Activated T-cell treated with anti-CD3 and anti-CD28 coated beads, Interleukin-2, amount 50 U/mL, for 24 hours (primary cell): ENCODE results near the gene RPL39.
"Not testable (repeated sequence)": the region's sequence is repeated elsewhere in the genome, so short reads cannot be mapped to it uniquely, and the experiment has no call there.

Experiments used
- DNase-seq: peaks from one replicate; pipeline ENCODE4 v3.0.0-alpha.2; 2020
- H3K27ac Mint-ChIP-seq: 2 replicates; pipeline ENCODE4 v1.8.0; 2020; ENCODE audit warnings: mild to moderate bottlenecking, mixed read lengths
- H3K27me3 Mint-ChIP-seq: 2 replicates; pipeline ENCODE4 v1.8.0; 2020; ENCODE audit warnings: mixed read lengths
- H3K36me3 Mint-ChIP-seq: 2 replicates; pipeline ENCODE4 v1.8.0; 2020; ENCODE audit warnings: low read depth, mixed read lengths
- H3K4me1 Mint-ChIP-seq: 2 replicates; pipeline ENCODE4 v1.8.0; 2020; ENCODE audit warnings: low read depth, mixed read lengths
- H3K4me3 Mint-ChIP-seq: 2 replicates; pipeline ENCODE4 v1.8.0; 2020; ENCODE audit warnings: mild to moderate bottlenecking, moderate library complexity, mixed read lengths
- H3K9me3 Mint-ChIP-seq: 2 replicates; pipeline ENCODE4 v1.8.0; 2020; ENCODE audit warnings: mixed read lengths

The RPL39 gene

DNA sequence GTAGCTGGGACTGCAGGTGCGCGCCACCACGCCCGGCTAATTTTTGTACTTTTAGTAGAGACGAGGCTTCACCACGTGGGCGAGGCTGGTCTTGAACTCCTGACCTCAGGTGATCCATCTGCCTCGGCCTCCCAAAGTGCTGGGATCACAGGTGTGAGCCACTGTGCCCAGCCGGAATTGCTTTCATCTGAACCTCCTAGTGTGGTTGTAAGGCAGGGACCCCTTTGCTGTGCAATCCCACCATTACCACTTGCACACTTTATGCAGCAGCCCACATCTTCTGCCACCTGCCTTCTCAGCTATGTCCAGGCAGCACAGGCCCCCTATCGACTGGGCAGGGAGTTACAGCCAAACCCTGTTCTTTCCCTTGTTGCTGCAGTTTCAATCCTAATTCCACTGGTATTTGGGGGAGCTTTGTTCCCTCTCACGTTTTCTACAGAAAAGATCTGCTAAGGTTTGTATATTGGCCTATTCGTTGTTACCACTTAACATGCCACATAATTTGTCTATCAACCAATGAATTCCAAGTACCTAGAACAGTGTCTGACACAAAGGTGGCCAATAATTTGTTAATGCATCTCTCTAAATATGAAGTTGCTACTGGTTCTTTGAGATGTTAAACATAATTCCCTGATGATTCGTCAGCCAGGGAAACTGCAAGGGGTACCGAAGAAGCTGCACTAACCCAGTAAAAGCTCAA, 6.5 kb downstream of the RPL39 start:
- peaks cover 28% of the 10 kb centered on the region for H3K4me1 Mint-ChIP-seq
- peaks cover 8% of the 10 kb centered on the region for H3K27me3 Mint-ChIP-seq
- H3K4me3 Mint-ChIP-seq, result peak overlapping the region; percentile 43
- no peaks in the 10 kb centered on the region for H3K9me3 Mint-ChIP-seq
- H3K36me3 Mint-ChIP-seq, result peaks cover 80% of the 10 kb centered on the region
- H3K27ac Mint-ChIP-seq, result peak overlapping the region; percentile 81
- DNase-seq, result peak; percentile 68

DNA sequence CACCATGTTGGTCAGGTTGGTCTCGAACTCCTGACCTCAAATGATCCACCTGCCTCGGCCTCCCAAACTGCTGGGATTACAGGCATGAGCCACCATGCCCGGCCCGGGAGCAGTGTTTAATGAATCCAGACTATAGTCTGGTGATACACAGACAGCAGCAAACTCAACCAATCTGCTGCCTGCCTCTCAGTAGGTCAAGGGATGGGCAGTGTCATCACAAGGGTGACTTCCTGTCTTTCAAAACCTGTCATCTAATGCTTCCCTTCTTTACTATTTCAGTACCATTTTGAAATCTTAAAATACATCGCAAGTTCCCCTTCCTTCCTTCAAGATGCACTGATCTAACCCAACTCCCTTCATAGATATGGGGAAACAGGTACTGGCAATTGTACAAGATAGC, 8.4 kb downstream of the RPL39 start:
- Mint-ChIP-seq H3K36me3 (peaks cover 66% of the 10 kb centered on the region), H3K27me3 (peaks cover 3% of the 10 kb centered on the region), H3K9me3 (no peaks in the 10 kb centered on the region), H3K4me3 (no peak overlapping the region), H3K4me1 (peaks cover 22% of the 10 kb centered on the region), H3K27ac (peak overlapping the region; percentile 47)
- DNase-seq, result no peak

DNA sequence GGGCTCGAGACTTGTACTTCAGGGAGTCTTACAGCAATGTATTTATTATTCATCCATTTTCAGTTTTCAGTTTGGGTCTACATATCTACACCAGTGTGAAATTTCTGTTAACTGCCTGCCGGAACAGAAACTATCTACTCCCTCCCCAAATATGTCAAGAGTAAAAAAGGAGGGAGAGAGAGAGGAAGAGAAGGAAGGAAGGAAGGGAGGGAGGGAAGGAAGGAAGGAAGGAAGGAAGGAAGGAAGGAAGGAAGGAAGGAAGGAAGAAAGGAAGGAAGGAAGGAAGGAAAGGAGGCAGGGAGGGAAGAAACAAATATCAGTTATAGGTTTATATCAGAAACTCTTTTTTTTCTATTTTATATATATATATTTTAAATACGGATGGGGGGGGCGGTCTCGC, 12.6 kb downstream of the RPL39 start:
- Mint-ChIP-seq H3K36me3 (peaks cover 31% of the 10 kb centered on the region), H3K27me3 (peaks cover 5% of the 10 kb centered on the region), H3K9me3 (no peaks in the 10 kb centered on the region), H3K27ac (no peak overlapping the region), H3K4me3 (no peak overlapping the region), H3K4me1 (no peaks in the 10 kb centered on the region)
- DNase-seq, result no peak

DNA sequence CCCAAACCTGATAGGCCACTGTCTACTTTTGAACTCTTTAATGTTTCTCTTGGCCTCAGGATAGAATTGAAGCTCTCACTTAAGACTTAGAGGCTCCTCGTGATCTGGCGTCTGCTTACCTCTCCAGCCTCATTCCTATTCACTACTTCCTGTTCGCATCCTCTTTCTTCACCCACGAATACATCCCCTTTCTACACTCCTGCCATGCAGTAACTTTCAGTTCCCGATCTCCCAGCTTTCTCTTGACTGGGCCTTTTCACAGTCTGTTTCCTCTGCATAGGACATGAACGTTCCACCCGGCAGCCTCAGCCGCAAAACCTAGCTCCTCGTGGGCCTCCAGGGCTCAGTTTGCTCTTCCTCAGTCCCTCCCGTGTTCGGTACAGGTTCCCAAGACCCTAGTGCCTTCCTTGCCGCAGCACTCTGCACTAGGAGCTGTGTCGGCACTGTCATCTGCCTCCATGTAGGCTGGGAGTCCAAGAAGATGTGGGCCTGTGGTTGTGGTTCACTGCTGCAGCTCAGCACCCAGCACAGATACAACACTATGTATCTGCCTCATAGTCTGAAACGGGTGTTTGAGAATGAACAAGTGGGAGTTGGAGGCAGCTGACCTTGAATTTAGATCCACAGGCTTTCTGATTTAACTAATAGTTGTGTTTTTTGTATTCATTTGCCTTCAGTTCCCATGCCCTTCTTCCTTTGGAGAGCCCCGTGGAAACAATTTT, 15.8 kb downstream of the RPL39 start:
- peaks cover 5% of the 10 kb centered on the region for H3K36me3 Mint-ChIP-seq
- peaks cover 9% of the 10 kb centered on the region for H3K27me3 Mint-ChIP-seq
- H3K4me3 Mint-ChIP-seq, result no peak overlapping the region
- DNase-seq, result no peak
- no peaks in the 10 kb centered on the region for H3K4me1 Mint-ChIP-seq
- H3K27ac Mint-ChIP-seq, result peak overlapping the region; percentile 4
- H3K9me3 Mint-ChIP-seq, result no peaks in the 10 kb centered on the region

DNA sequence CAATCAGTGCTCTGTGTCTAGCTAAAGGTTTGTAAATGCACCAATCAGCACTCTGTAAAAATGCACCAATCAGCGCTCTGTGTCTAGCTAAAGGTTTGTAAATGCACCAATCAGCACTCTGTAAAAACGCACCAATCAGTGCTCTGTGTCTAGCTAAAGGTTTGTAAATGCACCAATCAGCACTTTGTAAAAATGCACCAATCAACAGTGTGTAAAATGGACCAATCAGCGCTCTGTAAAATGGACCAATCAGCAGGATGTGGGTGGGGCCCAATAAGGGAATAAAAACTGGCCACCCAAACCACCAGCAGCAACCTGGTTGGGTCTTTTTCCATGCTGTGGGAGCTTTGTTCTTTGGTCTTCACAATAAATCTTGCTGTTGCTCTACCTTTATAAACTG, 22.0 kb downstream of the RPL39 start:
- not testable (repeated sequence) for DNase-seq, H3K27ac Mint-ChIP-seq, H3K27me3 Mint-ChIP-seq, H3K4me3 Mint-ChIP-seq, H3K4me1 Mint-ChIP-seq, H3K9me3 Mint-ChIP-seq
- peaks cover 12% of the 10 kb centered on the region for H3K36me3 Mint-ChIP-seq

DNA sequence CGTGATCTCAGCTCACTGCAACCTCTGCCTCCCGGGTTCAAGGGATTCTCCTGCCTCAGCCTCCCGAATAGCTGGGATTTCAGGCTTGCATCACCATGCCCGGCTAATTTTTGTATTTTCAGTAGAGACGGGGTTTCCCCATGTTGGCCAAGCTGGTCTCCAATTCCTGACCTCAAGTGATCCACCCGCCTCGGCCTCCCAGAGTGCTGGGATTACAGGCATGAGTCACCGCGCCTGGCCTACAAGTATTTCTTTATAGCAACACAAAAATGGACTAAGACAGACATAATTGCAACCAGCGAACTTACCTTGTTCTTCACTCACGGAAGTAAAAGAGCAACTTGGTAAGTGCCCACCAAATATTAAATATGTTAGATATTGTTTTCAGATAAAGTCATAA, 23.0 kb downstream of the RPL39 start:
- not testable (repeated sequence) for H3K27me3 Mint-ChIP-seq

DNA sequence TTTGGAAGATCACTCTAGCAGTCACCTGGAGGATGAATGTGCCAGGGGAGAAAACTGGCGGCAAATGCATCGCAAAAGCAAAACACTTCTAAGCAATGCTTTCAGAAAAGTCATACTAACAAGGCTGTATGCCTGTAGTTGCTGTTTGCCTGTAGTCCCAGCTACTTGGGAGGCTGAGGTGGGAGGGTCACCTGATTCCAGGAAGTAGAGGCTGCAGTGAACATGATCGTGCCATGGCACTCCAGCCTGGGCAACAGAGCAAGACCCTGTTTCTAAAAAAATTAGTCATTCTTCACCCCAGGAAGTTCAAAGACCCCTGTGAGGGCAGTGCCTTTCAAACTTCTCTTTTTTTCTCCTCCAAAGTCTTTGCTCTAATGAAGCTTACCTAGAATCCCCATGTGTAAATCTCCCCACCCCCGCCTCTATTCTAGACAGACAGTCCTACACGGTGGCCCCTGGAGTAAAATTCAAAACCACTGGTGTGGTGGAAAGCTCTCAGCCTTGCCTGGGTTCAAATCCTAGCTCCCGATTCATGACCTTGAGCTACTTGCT, 27.5 kb downstream of the RPL39 start:
- H3K4me1 Mint-ChIP-seq, result peaks cover 13% of the 10 kb centered on the region
- no peak for DNase-seq
- no peaks in the 10 kb centered on the region for H3K9me3 Mint-ChIP-seq
- H3K27ac Mint-ChIP-seq, result no peak overlapping the region
- H3K27me3 Mint-ChIP-seq, result peaks cover 8% of the 10 kb centered on the region
- peaks cover 2% of the 10 kb centered on the region for H3K36me3 Mint-ChIP-seq
- no peak overlapping the region for H3K4me3 Mint-ChIP-seq

More for the DNA sequence above, 23.0 kb downstream of the RPL39 start:
- not testable (repeated sequence) for DNase-seq, H3K27ac Mint-ChIP-seq, H3K4me3 Mint-ChIP-seq, H3K4me1 Mint-ChIP-seq, H3K9me3 Mint-ChIP-seq
- peaks cover 12% of the 10 kb centered on the region for H3K36me3 Mint-ChIP-seq

DNA sequence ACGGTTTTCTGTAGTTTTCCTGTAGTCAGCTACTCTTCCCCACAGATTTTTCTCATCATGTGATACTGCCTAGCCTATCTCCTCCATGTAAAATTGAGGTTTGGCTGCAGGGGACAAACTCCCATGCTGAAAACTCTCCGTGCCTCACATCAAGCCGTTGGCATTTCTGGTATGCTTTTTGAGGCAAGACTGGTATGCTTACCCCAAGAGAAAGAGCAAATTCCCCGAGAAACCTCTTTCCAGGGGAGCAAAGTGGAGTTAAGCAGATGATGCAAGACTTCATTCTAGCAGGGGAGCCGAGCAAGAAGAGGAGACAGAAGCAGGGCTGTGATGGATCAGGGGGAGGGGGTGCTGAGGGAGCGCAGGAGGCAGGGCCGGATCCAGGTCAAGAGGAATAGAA, 28.2 kb downstream of the RPL39 start:
- DNase-seq, result no peak
- Mint-ChIP-seq H3K27me3 (peaks cover 8% of the 10 kb centered on the region), H3K4me3 (no peak overlapping the region), H3K9me3 (no peaks in the 10 kb centered on the region), H3K36me3 (no peaks in the 10 kb centered on the region), H3K4me1 (peaks cover 13% of the 10 kb centered on the region), H3K27ac (no peak overlapping the region)

DNA sequence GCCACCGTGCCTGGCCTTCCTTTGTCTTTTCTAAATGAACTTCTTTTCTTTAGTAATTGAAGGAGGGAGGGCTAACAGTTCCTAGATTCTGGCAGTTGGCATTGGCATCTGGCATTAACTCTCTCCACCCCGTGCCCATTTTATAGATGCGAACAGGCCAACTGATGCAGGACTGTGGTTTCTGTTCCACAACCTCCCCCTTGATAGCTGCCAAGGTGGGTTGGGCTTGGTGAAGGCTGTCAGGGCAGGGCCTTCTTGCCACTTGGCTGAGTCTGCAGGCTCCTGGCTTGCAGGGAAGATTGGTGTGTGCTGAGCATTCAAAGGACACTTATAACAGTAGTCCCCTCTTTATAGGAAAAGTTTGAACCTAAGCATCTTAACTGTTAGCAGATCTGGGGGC, 28.7 kb downstream of the RPL39 start:
- no peak overlapping the region for H3K4me3 Mint-ChIP-seq
- no peak overlapping the region for H3K27ac Mint-ChIP-seq
- H3K4me1 Mint-ChIP-seq, result peaks cover 16% of the 10 kb centered on the region
- H3K27me3 Mint-ChIP-seq, result peaks cover 10% of the 10 kb centered on the region
- no peaks in the 10 kb centered on the region for H3K36me3 Mint-ChIP-seq
- no peak for DNase-seq
- no peaks in the 10 kb centered on the region for H3K9me3 Mint-ChIP-seq

DNA sequence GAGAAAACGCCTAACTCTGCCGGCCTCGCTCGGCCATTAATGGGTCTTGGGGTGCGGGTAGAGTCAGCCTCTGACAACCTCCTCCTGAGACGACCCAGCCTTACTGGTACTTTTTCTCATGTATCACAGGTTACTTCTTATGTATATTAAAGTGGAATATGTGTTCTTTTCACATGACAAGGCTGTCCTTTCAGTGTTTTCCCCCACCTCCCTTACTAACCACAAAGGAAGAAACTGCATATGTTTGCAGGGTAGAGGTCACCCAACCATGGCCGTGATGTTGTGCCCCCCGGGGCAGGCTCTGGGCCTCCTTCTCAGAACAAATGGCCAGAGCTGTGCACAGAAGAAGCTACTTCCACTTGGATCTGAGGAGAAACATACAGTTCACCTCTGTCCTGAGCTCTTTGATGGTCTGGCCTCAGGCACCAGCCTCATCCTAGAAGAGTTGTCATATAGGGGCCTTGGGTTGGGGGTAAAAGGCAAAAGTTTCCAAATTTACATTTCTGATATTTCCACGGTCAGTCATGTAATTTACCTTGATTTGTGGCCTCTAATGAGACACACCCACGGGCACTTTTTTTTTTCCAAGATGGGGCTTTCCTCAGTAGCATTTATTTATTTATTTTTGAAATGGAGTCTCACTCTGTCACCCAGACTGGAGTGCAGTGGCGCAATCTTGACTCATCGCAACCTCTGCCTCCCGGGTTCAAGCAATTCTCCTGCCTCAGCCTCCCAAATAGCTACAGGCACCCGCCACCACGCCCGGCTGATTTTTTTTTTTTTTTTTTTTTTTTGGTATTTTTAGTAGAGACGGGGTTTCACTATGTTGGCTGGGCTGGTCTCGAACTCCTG, 31.2 kb downstream of the RPL39 start:
- H3K36me3 Mint-ChIP-seq, result no peaks in the 10 kb centered on the region
- H3K27me3 Mint-ChIP-seq, result peaks cover 17% of the 10 kb centered on the region
- H3K4me3 Mint-ChIP-seq, result no peak overlapping the region
- H3K9me3 Mint-ChIP-seq, result no peaks in the 10 kb centered on the region
- H3K27ac Mint-ChIP-seq, result no peak overlapping the region
- DNase-seq, result no peak
- H3K4me1 Mint-ChIP-seq, result peaks cover 40% of the 10 kb centered on the region

DNA sequence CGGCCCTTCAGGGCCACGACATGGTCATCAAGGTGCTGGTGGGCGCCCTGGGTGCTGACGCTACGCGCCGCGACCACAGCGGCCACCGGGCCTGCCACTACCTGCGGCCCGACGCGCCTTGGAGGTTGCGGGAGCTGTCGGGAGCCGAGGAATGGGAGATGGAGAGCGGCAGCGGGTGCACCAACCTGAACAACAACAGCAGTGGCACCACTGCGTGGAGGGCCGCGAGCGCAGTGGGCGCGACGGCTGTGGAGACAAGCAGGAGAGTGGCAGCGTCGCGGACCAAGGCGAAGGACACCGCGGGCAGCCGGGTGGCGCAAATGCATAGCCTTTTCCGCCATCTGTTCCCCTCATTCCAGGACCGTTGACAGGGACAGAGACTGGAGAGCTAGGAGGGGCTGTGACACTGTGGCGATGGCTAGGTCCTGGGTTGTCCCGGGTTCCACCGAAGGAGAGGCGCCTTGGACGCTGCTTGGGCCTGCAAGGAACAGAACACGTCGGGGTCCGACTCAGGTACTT, 32.1 kb downstream of the RPL39 start:
- Mint-ChIP-seq H3K36me3 (no peaks in the 10 kb centered on the region), H3K27me3 (peaks cover 17% of the 10 kb centered on the region), H3K9me3 (no peaks in the 10 kb centered on the region), H3K4me3 (no peak overlapping the region), H3K4me1 (peaks cover 50% of the 10 kb centered on the region), H3K27ac (no peak overlapping the region)
- no peak for DNase-seq

DNA sequence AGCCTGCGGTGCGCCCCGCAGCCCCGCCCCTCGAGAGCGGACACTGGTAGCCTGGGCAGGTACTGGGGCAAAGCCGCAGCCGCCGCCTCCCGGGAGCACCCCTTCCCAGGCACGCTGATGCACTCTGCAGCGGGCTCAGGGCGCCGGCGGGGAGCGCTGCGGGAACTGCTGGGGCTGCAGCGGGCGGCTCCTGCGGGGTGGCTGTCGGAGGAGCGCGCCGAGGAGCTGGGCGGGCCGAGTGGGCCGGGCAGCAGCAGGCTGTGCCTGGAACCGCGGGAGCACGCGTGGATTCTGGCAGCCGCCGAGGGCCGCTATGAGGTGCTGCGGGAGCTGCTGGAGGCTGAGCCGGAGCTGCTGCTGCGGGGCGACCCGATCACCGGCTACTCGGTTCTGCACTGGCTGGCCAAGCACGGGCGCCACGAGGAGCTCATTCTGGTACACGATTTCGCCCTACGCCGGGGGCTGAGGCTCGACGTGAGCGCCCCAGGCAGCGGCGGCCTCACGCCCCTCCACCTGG, 32.6 kb downstream of the RPL39 start:
- Mint-ChIP-seq H3K4me1 (peaks cover 55% of the 10 kb centered on the region), H3K36me3 (no peaks in the 10 kb centered on the region), H3K27ac (no peak overlapping the region), H3K9me3 (no peaks in the 10 kb centered on the region), H3K27me3 (peaks cover 17% of the 10 kb centered on the region), H3K4me3 (peak overlapping the region; percentile 60)
- no peak for DNase-seq

DNA sequence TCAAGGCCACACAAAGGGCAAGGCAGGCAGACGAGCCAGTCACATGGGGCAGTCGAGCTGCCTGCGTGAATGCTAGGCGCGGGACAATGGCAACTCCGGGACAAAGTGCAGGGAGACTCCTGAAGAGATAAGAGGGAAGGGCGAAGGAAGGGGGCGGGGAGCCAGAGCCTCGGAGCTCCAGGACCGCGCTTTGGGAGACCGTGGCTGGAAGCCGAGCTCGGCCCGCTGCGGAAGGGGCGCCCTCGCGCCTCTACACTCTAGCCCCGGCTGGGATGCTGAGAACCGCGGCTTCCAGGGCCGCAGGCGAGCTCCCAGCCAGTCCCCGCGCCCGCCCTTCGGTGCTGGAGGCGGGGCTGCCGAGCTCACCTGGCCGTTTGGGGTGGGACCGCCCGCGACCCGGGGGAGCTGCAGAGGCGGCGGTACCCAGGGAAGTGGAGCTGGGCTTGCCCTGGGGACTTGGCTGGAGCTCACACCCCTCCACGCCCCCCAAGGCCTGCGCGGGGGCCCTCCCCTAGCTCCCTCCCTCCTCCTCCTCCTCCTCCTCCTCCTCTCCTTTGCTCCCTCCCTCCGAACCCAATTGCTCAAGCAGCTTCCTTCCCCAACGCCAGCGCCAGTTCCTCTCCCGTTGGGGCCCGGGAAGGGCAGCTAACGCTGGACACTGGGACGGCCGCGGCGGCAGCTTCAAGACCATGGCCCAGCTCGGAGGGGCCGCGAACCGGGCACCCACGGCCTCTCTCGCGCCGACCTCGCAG, 33.3 kb downstream of the RPL39 start, which contains the start of gene SOWAHD:
TSS of gene SOWAHD (plus strand) at position 610 of the 752 bp plus-strand sequence. CDS start at position 690, 80 bp downstream.
- Mint-ChIP-seq H3K9me3 (no peaks in the 10 kb centered on the region), H3K27me3 (peaks cover 17% of the 10 kb centered on the region), H3K27ac (peak within 1 kb of the TSS; percentile 26), H3K4me3 (peak within 1 kb of the TSS; percentile 67), H3K4me1 (peaks cover 58% of the 10 kb centered on the region), H3K36me3 (no peaks in the 10 kb centered on the region)
- peak; percentile 58 for DNase-seq
